Endothelial cell of umbilical vein (primary cell): ENCODE results near the gene PLIN5. TPM values are rescaled to one million over a fixed set of nuclear protein-coding genes. Genes with fewer than 3 reads are reported as not detected.
A peak's percentile ranks its signal among the peaks of the same experiment; 100 is the strongest.
"Not testable (repeated sequence)": the region's sequence is repeated elsewhere in the genome, so short reads cannot be mapped to it uniquely, and the experiment has no call there.

Experiments
- BruUV-seq: library from RNA; stranded (reverse); fragments of 400-500 nt; replicated peaks from 2 replicates; lab custom pipeline; 2021; lab: Mats Ljungman, UMichigan
- CTCF ChIA-PET: fragments of 300-600, 350-600 bp; sonication (Branson Sonifier 250); formaldehyde crosslinking; loops from one replicate; lab custom pipeline; 2021; ENCODE audit warnings: antibody characterized with exemption, inconsistent platforms; lab: Charles Lee
- POLR2A ChIA-PET: fragments of 300-600, 350-600 bp; sonication (Branson Sonifier 250); formaldehyde crosslinking; loops from one replicate; lab custom pipeline; 2021; ENCODE audit warnings: antibody characterized with exemption, inconsistent platforms; lab: Charles Lee
- DNase-seq: peaks from one replicate; pipeline ENCODE4 v3.0.0-alpha.2; 2011; ENCODE audit warnings: low read depth, low spot score
- FAIRE-seq: peaks from 2 replicates; lab custom pipeline; 2011; peaks lifted over from hg19 to GRCh38; lab: Jason Lieb, UNC
- H2AFZ ChIP-seq: 2 replicates; pipeline ENCODE4 v1.6.0; 2012; ENCODE audit warnings: low read depth, low read length, control low read depth, inconsistent platforms
- H3K27ac ChIP-seq: 2 replicates; pipeline ENCODE4 v1.5.1; 2011; ENCODE audit warnings: low read depth, mild to moderate bottlenecking, control low read depth, low read length, moderate library complexity; ENCODE audit not compliant: insufficient read depth
- H3K27me3 ChIP-seq, 2 experiments: 2 replicates each; pipeline versions ENCODE4 v1.6.0 to v1.6.1; 2011; ENCODE audit warnings: low read length in 2 of 2, mixed read lengths in 1 of 2; ENCODE audit not compliant: control insufficient read depth in 2 of 2, insufficient read depth in 2 of 2
- H3K36me3 ChIP-seq, 2 experiments: 2 replicates in 1 of 2; 3 replicates in 1 of 2; pipeline ENCODE4 v1.5.1; 2011; ENCODE audit warnings: low read length in 2 of 2, mild to moderate bottlenecking in 1 of 2, moderate library complexity in 1 of 2; ENCODE audit not compliant: control insufficient read depth in 2 of 2, insufficient read depth in 2 of 2; ENCODE audit errors: extremely low read depth in 1 of 2
- H3K4me1 ChIP-seq: 3 replicates; pipeline ENCODE4 v1.5.1; 2011; ENCODE audit warnings: mild to moderate bottlenecking, low read length; ENCODE audit not compliant: control insufficient read depth, insufficient read depth; ENCODE audit errors: extremely low read depth
- H3K4me2 ChIP-seq: 2 replicates; pipeline ENCODE4 v1.6.1; 2011; ENCODE audit warnings: low read length, control low read depth, mixed read lengths; ENCODE audit not compliant: insufficient read depth
- H3K4me3 ChIP-seq, 3 experiments: fragments of 200-600 bp in 1 of 3; sonication (generic), shearing (Covaris generic) in 1 of 3; replicated peaks in 1 of 3; 2 replicates each; pipeline ENCODE4 v1.5.1; 2011 to 2016; ENCODE audit warnings: control low read depth in 3 of 3, low read length in 3 of 3, mild to moderate bottlenecking in 2 of 3, inconsistent platforms in 1 of 3, low read depth in 1 of 3, moderate library complexity in 1 of 3; ENCODE audit not compliant: insufficient read depth in 1 of 3
- H3K79me2 ChIP-seq: 2 replicates; pipeline ENCODE4 v1.6.0; 2012; ENCODE audit warnings: low read length, inconsistent platforms; ENCODE audit not compliant: control insufficient read depth, insufficient read depth
- H3K9ac ChIP-seq: replicated peaks from 2 replicates; pipeline ENCODE3; 2011; ENCODE audit warnings: low read length, control low read depth; ENCODE audit not compliant: insufficient read depth; ENCODE audit errors: extremely low read depth
- H3K9me1 ChIP-seq: replicated peaks from 3 replicates; pipeline ENCODE4 v1.6.0; 2011; ENCODE audit warnings: mild to moderate bottlenecking, low read length; ENCODE audit not compliant: control insufficient read depth, insufficient read depth; ENCODE audit errors: extremely low read depth
- H3K9me3 ChIP-seq: replicated peaks from 2 replicates; pipeline ENCODE4 v1.5.1; 2012; ENCODE audit warnings: low read length, inconsistent platforms; ENCODE audit not compliant: control insufficient read depth, insufficient read depth
- H4K20me1 ChIP-seq: replicated peaks from 2 replicates; pipeline ENCODE3; 2011; ENCODE audit warnings: mild to moderate bottlenecking, low read length; ENCODE audit not compliant: control insufficient read depth, insufficient read depth; ENCODE audit errors: extremely low read depth
- MYC ChIP-seq: IDR thresholded peaks from one replicate; pipeline ENCODE4 v1.6.1; 2011; ENCODE audit warnings: mild to moderate bottlenecking, low read depth, low read length
- dilution Hi-C: fragments of 300-500 bp; cut with MboI; formaldehyde crosslinking; loops from one replicate; pipeline ENCODE4 v1.15.0; 2019; ENCODE audit warnings: low sequenced_read_pairs; ENCODE audit not compliant: extremely low pct_ligation_motif_present
- intact Hi-C: fragments of 100-400 bp; cut with micrococcal nuclease; formaldehyde crosslinking; loops from one replicate; pipeline ENCODE4 v1.10.0; 2022
- polyA plus RNA-seq, 4 experiments: library from polyadenylated mRNA; depleted of rRNA in 3 of 4; stranded (reverse) in 3 of 4; unstranded in 1 of 4; fragments of >200 nt; gene quantifications; 2 replicates each; pipeline versions ENCODE4 v1.2.1 to v1.2.3, GENCODE V29; 2011 to 2012; ENCODE audit warnings: missing spikeins in 1 of 4
- total RNA-seq: library from RNA; stranded (reverse); gene quantifications from 2 replicates; pipeline ENCODE4 v1.2.3, GENCODE V29; 2021
- TF ChIP-seq, protein P1 (sequence below), 2 donors: IDR thresholded peaks; 1 replicate in 1 of 2; 2 replicates in 1 of 2; pipeline ENCODE4 v1.5.1; 2011; ENCODE audit warnings: low read length in 2 of 2, mild to moderate bottlenecking in 2 of 2, moderate library complexity in 2 of 2, control low read depth in 1 of 2, inconsistent platforms in 1 of 2, low read depth in 1 of 2; ENCODE audit not compliant: insufficient read depth in 1 of 2; ENCODE audit errors: extremely low read depth in 1 of 2
- TF ChIP-seq, protein P2 (sequence below): IDR thresholded peaks from 2 replicates; pipeline ENCODE4 v1.6.1; 2011; ENCODE audit not compliant: insufficient read depth, insufficient read length

The PLIN5 gene
- total and polyA plus RNA-seq, 2 donors (not counting 3 experiments of a cell fraction or from before 2014, with no cell fraction given) = 0.17 to 0.24 TPM

DNA sequence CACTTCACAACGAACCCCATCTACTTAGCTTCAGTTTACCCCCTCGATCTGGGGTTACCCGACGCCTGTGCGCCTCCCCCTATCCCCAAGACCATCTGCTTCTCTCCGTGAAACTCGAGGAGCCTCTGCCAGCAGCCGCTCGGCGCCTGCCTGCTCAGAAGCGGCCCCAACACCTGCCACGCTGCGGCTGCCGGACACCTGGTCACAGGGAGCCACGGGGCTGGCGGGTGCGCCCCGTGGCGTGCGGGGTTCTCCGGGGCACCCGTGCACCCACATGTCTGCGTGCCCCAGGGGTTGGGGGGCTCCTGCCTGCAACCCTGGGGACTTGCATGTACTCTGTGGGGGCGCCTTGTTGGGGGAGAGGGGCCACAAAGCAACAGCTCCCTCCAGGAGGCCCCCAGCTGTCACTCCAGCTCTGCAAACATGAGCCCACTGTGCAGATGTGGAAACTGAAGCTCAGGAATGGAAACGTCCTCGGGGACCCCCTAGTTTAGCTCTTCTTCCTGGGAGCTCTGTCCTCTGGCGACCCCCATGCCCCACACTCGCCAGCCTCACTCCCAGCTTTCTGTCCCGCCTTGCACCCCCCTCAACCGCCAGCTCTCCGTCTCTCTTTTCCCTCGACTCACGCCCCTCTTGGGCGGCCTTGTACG is 31.5 kb upstream of the PLIN5 start:
- no TSS peak for BruUV-seq
- POLR2A ChIA-PET = no interaction called here
- Histone ChIP-seq H4K20me1 (no peaks in the 10 kb centered on the region), H3K27ac (no peak overlapping the region), H3K4me3 (no peak overlapping the region), H2AFZ (no peak overlapping the region), H3K4me2 (no peak overlapping the region), H3K27me3 (no peaks in the 10 kb centered on the region), H3K79me2 (peaks cover 3% of the 10 kb centered on the region), H3K9me1 (no peaks in the 10 kb centered on the region), H3K36me3 (no peaks in the 10 kb centered on the region), H3K9me3 (no peaks in the 10 kb centered on the region), H3K4me1 (peaks cover 19% of the 10 kb centered on the region), H3K9ac (no peak overlapping the region)
- FAIRE-seq (no peak), DNase-seq (no peak)
- TF ChIP-seq, protein P1, sequence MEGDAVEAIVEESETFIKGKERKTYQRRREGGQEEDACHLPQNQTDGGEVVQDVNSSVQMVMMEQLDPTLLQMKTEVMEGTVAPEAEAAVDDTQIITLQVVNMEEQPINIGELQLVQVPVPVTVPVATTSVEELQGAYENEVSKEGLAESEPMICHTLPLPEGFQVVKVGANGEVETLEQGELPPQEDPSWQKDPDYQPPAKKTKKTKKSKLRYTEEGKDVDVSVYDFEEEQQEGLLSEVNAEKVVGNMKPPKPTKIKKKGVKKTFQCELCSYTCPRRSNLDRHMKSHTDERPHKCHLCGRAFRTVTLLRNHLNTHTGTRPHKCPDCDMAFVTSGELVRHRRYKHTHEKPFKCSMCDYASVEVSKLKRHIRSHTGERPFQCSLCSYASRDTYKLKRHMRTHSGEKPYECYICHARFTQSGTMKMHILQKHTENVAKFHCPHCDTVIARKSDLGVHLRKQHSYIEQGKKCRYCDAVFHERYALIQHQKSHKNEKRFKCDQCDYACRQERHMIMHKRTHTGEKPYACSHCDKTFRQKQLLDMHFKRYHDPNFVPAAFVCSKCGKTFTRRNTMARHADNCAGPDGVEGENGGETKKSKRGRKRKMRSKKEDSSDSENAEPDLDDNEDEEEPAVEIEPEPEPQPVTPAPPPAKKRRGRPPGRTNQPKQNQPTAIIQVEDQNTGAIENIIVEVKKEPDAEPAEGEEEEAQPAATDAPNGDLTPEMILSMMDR (IDR thresholded peaks at IDR 0.05; ENCODE audit: extremely low read depth in 1 of 2, insufficient read depth in 1 of 2, low read depth in 1 of 2, low read length in 2 of 2) = no peak
- no peak for TF ChIP-seq MYC
- TF ChIP-seq, protein P2, sequence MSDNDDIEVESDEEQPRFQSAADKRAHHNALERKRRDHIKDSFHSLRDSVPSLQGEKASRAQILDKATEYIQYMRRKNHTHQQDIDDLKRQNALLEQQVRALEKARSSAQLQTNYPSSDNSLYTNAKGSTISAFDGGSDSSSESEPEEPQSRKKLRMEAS = no peak
- CTCF ChIA-PET = interaction anchor here (0.8 to 7.1 kb wide), 15 partner anchors 7 to 225 kb away, joined by 3 to 66 read pairs (median 7); partner anchors contain the start of genes FEM1A and SEMA6B
- dilution Hi-C loops (no loop called here), intact Hi-C loops (loop anchor here (1.0 kb wide), 2 partner anchors 7 to 9 kb away; partner anchors contain the start of gene SEMA6B)

DNA sequence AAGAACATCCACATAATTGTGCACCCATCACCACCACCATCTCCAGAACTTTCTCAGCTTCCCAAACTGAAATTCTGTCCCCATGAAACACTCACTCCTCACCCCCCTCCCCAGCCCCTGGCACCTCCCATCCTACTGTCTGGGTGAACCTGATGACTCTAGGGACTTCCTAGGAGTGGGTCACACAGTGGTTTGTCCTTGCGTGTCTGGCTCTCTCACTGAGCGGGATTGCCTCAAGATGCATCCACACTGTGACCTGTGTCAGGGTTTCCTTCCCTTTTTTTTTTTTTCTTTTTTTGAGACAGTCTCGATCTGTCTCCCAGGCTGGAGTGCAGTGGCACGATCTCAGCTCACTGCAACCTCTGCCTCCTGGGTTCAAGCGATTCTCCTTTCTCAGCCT is 28.5 kb upstream of the PLIN5 start:
- dilution Hi-C loops, H4K20me1 ChIP-seq, H3K27me3 ChIP-seq, H3K9me1 ChIP-seq, H3K27ac ChIP-seq, H3K79me2 ChIP-seq, BruUV-seq, CTCF ChIA-PET, intact Hi-C loops, H3K9me3 ChIP-seq, FAIRE-seq, H3K4me2 ChIP-seq, DNase-seq, H3K4me3 ChIP-seq, H2AFZ ChIP-seq, H3K9ac ChIP-seq, H3K36me3 ChIP-seq: not testable (repeated sequence)
- POLR2A ChIA-PET = interaction anchor here (0.7 kb wide), 1 partner anchor 24 kb away, joined by 5 read pairs; the partner anchor contains the start of gene LRG1
- peaks cover 37% of the 10 kb centered on the region for H3K4me1 ChIP-seq

DNA sequence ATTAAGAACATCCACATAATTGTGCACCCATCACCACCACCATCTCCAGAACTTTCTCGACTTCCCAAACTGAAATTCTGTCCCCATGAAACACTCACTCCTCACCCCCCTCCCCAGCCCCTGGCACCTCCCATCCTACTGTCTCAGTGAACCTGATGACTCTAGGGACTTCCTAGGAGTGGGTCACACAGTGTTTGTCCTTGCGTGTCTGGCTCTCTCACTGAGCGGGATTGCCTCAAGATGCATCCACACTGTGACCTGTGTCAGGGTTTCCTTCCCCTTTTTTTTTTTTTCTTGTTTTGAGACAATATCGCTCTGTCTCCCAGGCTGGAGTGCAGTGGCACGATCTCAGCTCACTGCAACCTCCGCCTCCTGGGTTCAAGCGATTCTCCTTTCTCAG is 27.1 kb upstream of the PLIN5 start:
- intact Hi-C loops, dilution Hi-C loops, BruUV-seq, POLR2A ChIA-PET, H3K27me3 ChIP-seq, CTCF ChIA-PET, H3K36me3 ChIP-seq, H4K20me1 ChIP-seq, H3K9me3 ChIP-seq, H3K9ac ChIP-seq, DNase-seq, H3K4me2 ChIP-seq, H3K79me2 ChIP-seq, H3K9me1 ChIP-seq, H3K4me3 ChIP-seq, H2AFZ ChIP-seq, H3K27ac ChIP-seq: not testable (repeated sequence)
- peaks cover 41% of the 10 kb centered on the region for H3K4me1 ChIP-seq
- FAIRE-seq = peak; percentile 18
